GM12873 (cell line): ENCODE measurements around the gene ZFHX3.

ENCODE experiments used
- TF ChIP-seq, protein P1 (sequence below): IDR thresholded peaks from 2 replicates; pipeline ENCODE4 v1.5.1; 2012; ENCODE audit warnings: low read depth, mild to moderate bottlenecking, moderate library complexity, low read length, control low read depth; ENCODE audit not compliant: insufficient read depth; ENCODE audit errors: missing control alignments

ZFHX3 gene

DNA sequence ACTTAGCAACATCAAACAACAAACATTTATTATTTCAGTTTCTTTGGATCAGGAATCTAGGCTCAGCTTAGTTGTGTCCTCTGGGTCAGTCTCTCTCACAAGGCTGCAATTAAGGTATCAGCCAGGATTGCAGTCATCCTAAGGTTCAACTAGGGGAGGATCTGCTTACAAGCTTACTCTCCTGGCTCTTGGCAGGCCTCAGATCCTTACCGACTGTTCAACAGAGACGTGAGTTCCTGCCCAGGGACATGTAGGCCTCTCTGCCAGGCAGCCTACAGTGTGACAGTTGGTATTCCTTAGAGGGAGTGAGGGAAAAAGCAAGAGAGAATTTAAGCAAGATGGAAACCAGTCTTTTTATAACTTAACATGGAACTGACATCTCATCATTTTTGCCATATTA, 294.0 kb downstream of the ZFHX3 start:
- TF ChIP-seq, protein P1, sequence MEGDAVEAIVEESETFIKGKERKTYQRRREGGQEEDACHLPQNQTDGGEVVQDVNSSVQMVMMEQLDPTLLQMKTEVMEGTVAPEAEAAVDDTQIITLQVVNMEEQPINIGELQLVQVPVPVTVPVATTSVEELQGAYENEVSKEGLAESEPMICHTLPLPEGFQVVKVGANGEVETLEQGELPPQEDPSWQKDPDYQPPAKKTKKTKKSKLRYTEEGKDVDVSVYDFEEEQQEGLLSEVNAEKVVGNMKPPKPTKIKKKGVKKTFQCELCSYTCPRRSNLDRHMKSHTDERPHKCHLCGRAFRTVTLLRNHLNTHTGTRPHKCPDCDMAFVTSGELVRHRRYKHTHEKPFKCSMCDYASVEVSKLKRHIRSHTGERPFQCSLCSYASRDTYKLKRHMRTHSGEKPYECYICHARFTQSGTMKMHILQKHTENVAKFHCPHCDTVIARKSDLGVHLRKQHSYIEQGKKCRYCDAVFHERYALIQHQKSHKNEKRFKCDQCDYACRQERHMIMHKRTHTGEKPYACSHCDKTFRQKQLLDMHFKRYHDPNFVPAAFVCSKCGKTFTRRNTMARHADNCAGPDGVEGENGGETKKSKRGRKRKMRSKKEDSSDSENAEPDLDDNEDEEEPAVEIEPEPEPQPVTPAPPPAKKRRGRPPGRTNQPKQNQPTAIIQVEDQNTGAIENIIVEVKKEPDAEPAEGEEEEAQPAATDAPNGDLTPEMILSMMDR: no peak

DNA sequence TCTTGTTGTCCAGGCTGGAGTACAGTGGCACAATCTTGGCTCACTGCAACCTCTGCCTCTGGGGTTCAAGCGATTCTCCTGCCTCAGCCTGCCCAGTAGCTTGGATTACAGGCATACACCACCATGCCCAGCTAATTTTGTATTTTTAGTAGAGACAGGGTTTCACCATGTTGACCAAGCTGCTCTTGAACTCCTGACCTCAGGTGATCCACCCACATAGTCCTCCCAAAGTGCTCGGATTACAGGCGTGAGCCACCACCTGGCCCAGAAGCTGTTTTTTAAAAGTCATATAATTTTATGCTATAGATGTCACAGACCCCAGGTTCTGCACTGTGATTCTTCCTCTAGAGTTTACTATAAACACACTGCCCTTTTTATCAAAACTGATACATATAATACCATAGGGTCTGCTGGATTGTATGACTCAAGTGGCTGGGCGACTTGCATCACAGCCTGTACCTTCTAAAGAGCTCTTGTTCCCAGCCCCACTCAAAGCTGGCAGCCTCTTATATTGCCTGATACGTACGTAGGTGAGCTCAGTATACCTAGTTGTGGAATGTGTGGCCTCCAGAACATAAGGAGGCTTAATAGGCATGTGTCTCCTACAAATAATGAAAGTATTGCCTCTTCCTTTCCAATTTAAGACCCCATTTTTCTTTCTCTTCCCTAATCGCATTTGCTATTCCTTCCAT, 295.8 kb downstream of the ZFHX3 start:
- TF ChIP-seq, protein P1: no peak

DNA sequence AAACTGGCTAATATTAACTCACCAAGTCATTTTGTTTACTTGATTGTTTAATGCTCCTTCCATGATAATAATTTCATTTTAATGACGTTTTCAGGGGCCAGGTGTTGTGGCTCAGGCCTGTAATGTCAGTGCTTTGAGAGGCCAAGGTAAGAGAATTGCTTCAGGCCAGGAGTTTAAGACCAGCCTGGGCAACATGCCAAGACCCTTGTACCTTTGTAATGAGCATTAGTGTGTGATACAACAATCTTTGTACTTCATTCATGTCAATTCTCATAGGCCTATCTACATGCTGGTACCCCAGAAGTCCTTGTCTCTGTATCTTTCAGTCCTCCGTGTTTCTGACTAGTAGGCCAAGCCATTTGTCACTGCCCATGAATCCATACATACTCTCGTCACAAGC, 296.9 kb downstream of the ZFHX3 start:
- TF ChIP-seq, protein P1: no peak

DNA sequence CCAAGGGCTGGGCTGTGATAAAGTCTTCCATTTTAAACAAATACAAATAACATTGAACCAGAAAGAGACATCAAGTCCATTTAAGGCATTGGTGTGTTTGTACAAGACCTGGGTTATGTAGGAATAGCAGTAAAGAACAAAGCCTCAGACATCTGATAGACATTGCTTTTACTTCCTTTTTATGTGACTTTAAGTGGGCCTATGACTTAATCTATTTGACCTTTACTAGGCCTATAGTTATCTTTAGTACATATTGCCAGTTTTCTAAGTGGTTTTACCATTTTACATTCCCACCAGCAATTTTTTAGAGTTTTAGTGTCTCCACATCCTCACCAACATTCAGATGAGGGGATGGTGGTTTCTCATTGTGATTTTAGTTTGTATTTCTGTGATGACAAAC, 298.8 kb downstream of the ZFHX3 start:
- TF ChIP-seq, protein P1: no peak

DNA sequence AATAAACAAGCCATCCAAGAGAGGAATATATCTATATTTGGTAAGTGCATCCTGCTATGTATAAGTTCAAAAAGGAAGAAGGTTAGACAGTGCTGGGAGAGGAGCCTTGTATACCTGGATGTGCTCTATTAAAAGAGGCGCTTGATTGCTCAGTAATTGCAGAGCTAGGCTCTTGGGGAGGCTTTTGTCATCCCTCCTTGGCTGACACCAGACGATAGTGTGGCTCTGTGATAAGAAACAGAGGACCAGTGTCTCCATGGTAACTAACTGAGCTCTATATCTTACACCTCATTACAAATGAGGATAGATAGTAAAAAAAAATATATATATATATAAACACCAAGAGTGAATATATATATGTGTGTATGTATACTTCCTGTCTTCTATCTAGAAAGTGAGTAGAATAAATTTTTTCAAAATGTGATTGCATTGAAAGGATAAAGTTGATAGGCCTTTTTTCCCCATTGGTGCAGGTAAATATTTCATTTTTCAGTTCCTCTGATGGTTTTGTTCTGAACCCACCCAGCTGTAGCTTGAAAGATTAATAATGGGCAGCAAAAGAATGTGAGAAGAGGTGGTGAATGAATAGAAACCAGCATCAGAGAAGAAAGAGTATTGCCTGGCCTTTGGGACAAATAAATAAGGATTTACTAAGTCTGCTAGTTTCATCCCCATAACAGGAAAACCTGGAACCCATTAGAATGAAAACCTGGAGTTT, 303.7 kb downstream of the ZFHX3 start:
- TF ChIP-seq, protein P1: no peak

DNA sequence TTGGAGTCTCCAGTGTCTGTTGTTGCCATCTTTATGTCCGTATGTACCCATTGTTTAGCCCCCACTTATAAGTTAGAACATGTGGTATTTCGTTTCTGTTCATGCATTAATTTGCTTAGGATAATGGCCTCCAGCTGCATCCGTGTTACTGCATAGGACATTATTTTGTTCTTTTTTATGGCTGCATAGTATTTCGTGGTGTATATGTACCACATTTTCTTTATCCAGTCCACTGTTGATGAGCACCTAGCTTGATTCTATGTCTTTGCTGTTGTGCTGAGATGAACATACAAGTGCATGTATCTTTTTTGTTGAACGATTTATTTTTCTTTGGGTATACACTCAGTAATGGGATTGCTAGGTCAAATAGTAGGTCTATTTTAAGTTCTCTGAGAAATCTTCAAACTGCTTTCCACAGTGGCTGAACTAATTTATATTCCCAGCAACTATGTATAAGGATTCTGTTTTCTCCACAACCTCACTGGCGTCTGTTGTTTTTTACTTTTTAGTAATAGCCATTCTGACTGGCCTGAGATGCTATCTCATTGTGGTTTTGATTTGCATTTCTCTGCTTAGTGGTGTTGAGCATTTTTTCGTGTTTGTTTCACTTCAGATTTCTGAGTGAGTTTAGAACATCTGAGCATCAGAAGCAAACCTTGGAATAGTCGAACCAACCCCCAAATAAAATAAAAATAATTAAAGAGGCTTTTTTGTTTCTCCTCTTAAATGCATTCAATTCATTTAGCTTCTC, 304.7 kb downstream of the ZFHX3 start:
- TF ChIP-seq, protein P1: no peak

DNA sequence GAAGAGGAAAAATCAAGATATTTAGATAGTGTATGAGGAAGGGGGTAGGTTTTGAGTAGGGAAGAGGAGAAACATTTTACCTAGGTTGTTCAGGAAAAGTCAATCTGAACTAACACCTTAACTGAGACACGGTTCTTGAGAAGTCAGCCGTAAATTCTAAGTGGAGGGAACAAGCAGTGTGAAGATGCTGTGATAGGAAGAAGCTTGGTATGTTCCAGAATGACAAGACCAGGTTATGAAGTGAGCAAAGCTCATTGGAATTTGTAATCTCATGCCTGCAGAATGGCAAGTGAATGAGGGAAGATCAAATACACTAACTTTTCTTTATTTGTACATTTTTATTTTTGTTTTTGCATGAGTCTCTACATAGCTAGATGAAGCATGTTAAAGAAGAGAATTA, 307.6 kb downstream of the ZFHX3 start:
- TF ChIP-seq, protein P1: no peak
